Diencephalon (tissue), 1 donor: ENCODE measurements around the gene RABEP2. TPM values are rescaled to one million over a fixed set of nuclear protein-coding genes. Genes with fewer than 3 reads are reported as not detected.

Experiments
- small RNA-seq: library from RNA; depleted of rRNA; stranded (forward); fragments of <200 nt; gene quantifications from one replicate; pipeline ENCODE3, GENCODE V24; 2014
- total RNA-seq: library from RNA; depleted of rRNA; stranded (reverse); fragments of >200 nt; gene quantifications from one replicate; pipeline ENCODE4 v1.2.3, GENCODE V29; 2014

The RABEP2 gene, protein sequence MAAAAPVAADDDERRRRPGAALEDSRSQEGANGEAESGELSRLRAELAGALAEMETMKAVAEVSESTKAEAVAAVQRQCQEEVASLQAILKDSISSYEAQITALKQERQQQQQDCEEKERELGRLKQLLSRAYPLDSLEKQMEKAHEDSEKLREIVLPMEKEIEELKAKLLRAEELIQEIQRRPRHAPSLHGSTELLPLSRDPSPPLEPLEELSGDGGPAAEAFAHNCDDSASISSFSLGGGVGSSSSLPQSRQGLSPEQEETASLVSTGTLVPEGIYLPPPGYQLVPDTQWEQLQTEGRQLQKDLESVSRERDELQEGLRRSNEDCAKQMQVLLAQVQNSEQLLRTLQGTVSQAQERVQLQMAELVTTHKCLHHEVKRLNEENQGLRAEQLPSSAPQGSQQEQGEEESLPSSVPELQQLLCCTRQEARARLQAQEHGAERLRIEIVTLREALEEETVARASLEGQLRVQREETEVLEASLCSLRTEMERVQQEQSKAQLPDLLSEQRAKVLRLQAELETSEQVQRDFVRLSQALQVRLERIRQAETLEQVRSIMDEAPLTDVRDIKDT
- 7.8 TPM for total RNA-seq

GRCh38 chr16:28924762-28925385 lies at the start of gene RABEP2:
TSS of gene RABEP2 (minus strand) at chr16:28925238. CDS start at chr16:28925163, 75 bp downstream.

DNA sequence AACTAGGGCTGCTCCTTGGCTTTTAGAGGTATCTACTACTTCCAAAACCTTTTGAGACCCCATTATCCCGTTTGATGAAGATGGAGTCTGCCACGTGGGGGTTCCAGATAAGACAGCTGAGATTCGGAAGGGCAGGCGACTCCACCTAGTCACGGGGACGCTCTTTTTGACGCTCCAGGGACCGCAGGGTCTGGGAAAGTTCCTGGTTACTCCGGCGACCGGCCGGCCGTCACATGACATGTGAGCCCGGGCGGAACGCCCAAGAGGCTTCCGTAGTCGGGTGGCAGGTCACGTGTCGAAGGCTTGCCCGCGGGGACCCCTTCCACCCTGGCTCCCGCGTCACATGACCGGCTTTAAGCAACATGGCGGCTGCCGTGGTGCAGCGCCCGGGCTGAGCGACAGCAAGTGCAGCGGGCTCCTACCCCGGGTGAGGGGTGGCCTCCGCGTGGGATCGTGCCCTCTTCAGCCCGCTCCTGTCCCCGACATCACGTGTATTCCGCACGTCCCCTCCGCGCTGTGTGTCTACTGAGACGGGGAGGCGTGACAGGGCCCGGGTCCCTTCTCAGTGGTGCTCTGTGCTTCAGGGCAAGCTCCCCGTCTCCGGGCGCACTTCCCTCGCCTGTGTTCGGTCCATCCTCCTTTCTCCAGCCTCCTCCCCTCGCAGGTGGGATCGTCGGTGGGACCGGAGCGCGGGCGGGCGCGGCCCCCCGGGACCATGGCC lies 49.6 kb upstream of the RABEP2 start, which contains the start of gene SPNS1:
Gene SPNS1 (plus strand): TSS at position 342 of the 721 bp plus-strand sequence. CDS start 374 bp downstream, at position 716.

GRCh38 chr16:28950648-28951409 lies 25.8 kb upstream of the RABEP2 start, which contains the start of gene NFATC2IP:
TSS of gene NFATC2IP (plus strand) at chr16:28950937. CDS start at chr16:28951012, 75 bp downstream.

GRCh38 chr16:28931801-28932225 lies 6.8 kb upstream of the RABEP2 start, which contains the start of gene CD19:
TSS of gene CD19 (plus strand) at chr16:28931971. CDS start at chr16:28932001, 30 bp downstream.

GRCh38 chr16:28878083-28878926 lies 46.7 kb downstream of the RABEP2 start, which contains the start of gene ATP2A1:
TSS of gene ATP2A1 (plus strand) at chr16:28878488. CDS start at chr16:28878672, 184 bp downstream.

Small RNA genes within 50 kb of the gene (small RNA-seq; reads per million reads assigned to genes)
- not detected for gene RF00416

Other genes starting within 250 kb of the RABEP2 start
- 195 TPM for gene EIF3C, start 213.8 kb downstream of the RABEP2 start, total RNA-seq
- gene NPIPB9, start 173.5 kb downstream of the RABEP2 start, total RNA-seq, result 4.6 TPM
- gene ATXN2L, start 102.2 kb downstream of the RABEP2 start, total RNA-seq, result 43.1 TPM
- 71.7 TPM for gene TUFM, start 78.9 kb downstream of the RABEP2 start, total RNA-seq
- gene SH2B1, start 61.4 kb downstream of the RABEP2 start, total RNA-seq, result 18.7 TPM
- 0.23 TPM for gene ATP2A1, start 46.8 kb downstream of the RABEP2 start, total RNA-seq
- gene CD19, start 6.7 kb upstream of the RABEP2 start, total RNA-seq, result 0.23 TPM
- gene NFATC2IP, start 25.7 kb upstream of the RABEP2 start, total RNA-seq, result 28.4 TPM
- 27.7 TPM for gene SPNS1, start 49.5 kb upstream of the RABEP2 start, total RNA-seq
- gene LAT, start 59.8 kb upstream of the RABEP2 start, total RNA-seq, result 0.69 TPM